Loucy (cell line): ENCODE data around the gene GINS1.

Source experiments
- H2AFZ ChIP-seq: fragments of 200-600 bp; sonication (generic); 2 replicates; pipeline ENCODE4 v1.6.0; 2016; ENCODE audit warnings: antibody characterized with exemption, mild to moderate bottlenecking, low read length, moderate library complexity
- H3F3A ChIP-seq: fragments of 200-600 bp; 2 replicates; pipeline ENCODE4 v1.6.0; 2016; ENCODE audit warnings: antibody characterized with exemption, low read depth, mild to moderate bottlenecking
- H3K27me3 ChIP-seq: fragments of 200-600 bp; sonication (generic); 2 replicates; pipeline ENCODE4 v1.6.1; 2014; ENCODE audit warnings: low read length, mild to moderate bottlenecking; ENCODE audit not compliant: insufficient read depth, poor library complexity, severe bottlenecking
- H3K36me3 ChIP-seq: fragments of 200-600 bp; sonication (generic); 2 replicates; pipeline ENCODE4 v1.6.1; 2016; ENCODE audit warnings: low read length; ENCODE audit not compliant: insufficient read depth
- H3K4me1 ChIP-seq: fragments of 200-600 bp; sonication (generic); 2 replicates; pipeline ENCODE4 v1.5.1; 2014; ENCODE audit warnings: low read length, mild to moderate bottlenecking; ENCODE audit not compliant: insufficient read depth, poor library complexity, severe bottlenecking
- H3K4me2 ChIP-seq: fragments of 200-600 bp; sonication (generic); 2 replicates; pipeline ENCODE4 v1.6.0; 2014; ENCODE audit warnings: antibody characterized with exemption, low read length, low read depth, mild to moderate bottlenecking; ENCODE audit not compliant: poor library complexity, severe bottlenecking
- H3K4me3 ChIP-seq: fragments of 200-600 bp; sonication (generic); 2 replicates; pipeline ENCODE4 v1.5.1; 2014; ENCODE audit warnings: low read length, mild to moderate bottlenecking, mixed read lengths; ENCODE audit not compliant: poor library complexity, severe bottlenecking
- H3K79me2 ChIP-seq: fragments of 200-600 bp; sonication (generic); 2 replicates; pipeline ENCODE4 v1.6.1; 2014; ENCODE audit warnings: low read length; ENCODE audit not compliant: insufficient read depth
- H3K9ac ChIP-seq: fragments of 200-600 bp; sonication (generic); 2 replicates; pipeline ENCODE4 v1.6.0; 2014; ENCODE audit warnings: mild to moderate bottlenecking, low read depth, low read length, moderate library complexity; ENCODE audit not compliant: poor library complexity, severe bottlenecking
- H3K9me2 ChIP-seq: fragments of 200-600 bp; sonication (generic); replicated peaks from 2 replicates; pipeline ENCODE4 v1.6.1; 2016; ENCODE audit warnings: low read depth, low read length, mixed read lengths
- H3K9me3 ChIP-seq: fragments of 200-600 bp; sonication (generic); 2 replicates; pipeline ENCODE4 v1.6.1; 2014; ENCODE audit warnings: mild to moderate bottlenecking, antibody characterized with exemption, low read length, low read depth; ENCODE audit not compliant: insufficient read depth
- H4K20me1 ChIP-seq: fragments of 200-600 bp; sonication (generic); 2 replicates; pipeline ENCODE4 v1.6.0; 2014; ENCODE audit warnings: antibody characterized with exemption, low read length, mild to moderate bottlenecking; ENCODE audit not compliant: insufficient read depth, poor library complexity, severe bottlenecking
- CTCF ChIP-seq: fragments of 200-600 bp; sonication (generic); conservative IDR thresholded peaks from 2 replicates; pipeline ENCODE4 v1.5.1; 2014; ENCODE audit warnings: mild to moderate bottlenecking, antibody characterized with exemption, low read length
- EZH2phosphoT487 ChIP-seq: fragments of 200-600 bp; IDR thresholded peaks from 2 replicates; pipeline ENCODE4 v1.6.1; 2018; ENCODE audit warnings: antibody characterized with exemption, mild to moderate bottlenecking, moderate library complexity, borderline replicate concordance

The GINS1 gene

GRCh38 chr20:25437153-25437581 is 29.7 kb downstream of the GINS1 start:
- no peaks in the 10 kb centered on the region for H3K9me2 ChIP-seq
- H3K79me2 ChIP-seq, result no peaks in the 10 kb centered on the region
- H4K20me1 ChIP-seq, result no peaks in the 10 kb centered on the region
- H3F3A ChIP-seq, result no peaks in the 10 kb centered on the region
- no peaks in the 10 kb centered on the region for H3K9me3 ChIP-seq
- H3K4me1 ChIP-seq, result no peaks in the 10 kb centered on the region
- H3K4me3 ChIP-seq, result no peak overlapping the region
- no peak overlapping the region for H2AFZ ChIP-seq
- peaks cover 51% of the 10 kb centered on the region; the same call in 1 of the 2 replicates for H3K36me3 ChIP-seq
- H3K4me2 ChIP-seq, result no peak overlapping the region
- H3K9ac ChIP-seq, result no peak overlapping the region
- TF ChIP-seq EZH2phosphoT487 (no peak), CTCF (no peak)
- no peaks in the 10 kb centered on the region for H3K27me3 ChIP-seq

DNA sequence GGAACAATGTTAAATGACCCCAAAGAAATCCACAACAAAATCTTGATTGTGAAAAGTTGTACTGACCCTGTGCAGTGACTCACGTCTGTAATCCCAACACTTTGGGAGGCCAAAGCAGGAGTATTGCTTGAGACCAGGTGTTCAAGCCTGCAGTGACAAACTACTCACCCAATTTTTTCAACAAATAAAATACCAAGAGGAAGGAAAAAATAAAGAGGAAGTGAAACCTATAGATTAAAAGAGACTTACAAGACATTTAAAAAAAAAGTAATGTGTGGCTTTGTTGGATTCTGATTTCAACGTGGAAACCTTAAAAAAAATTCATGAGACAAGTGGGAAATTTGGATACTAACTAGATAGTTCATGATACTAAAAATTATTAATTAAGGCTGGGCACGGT is 31.9 kb downstream of the GINS1 start:
- Histone ChIP-seq H3K9me2 (no peaks in the 10 kb centered on the region), H3K36me3 (peaks cover 38% of the 10 kb centered on the region; the same call in 1 of the 2 replicates), H3K79me2 (no peaks in the 10 kb centered on the region), H3F3A (no peaks in the 10 kb centered on the region), H4K20me1 (no peaks in the 10 kb centered on the region), H3K4me2 (no peak overlapping the region), H3K4me3 (no peak overlapping the region), H3K4me1 (no peaks in the 10 kb centered on the region), H3K9ac (no peak overlapping the region), H3K9me3 (no peaks in the 10 kb centered on the region), H2AFZ (no peak overlapping the region), H3K27me3 (no peaks in the 10 kb centered on the region)
- TF ChIP-seq EZH2phosphoT487, result no peak
- TF ChIP-seq CTCF, result no peak

GRCh38 chr20:25444556-25444955 is 37.1 kb downstream of the GINS1 start:
- H2AFZ ChIP-seq, result no peak overlapping the region
- no peaks in the 10 kb centered on the region for H3K9me2 ChIP-seq
- H3K4me1 ChIP-seq, result no peaks in the 10 kb centered on the region
- H3K36me3 ChIP-seq, result peaks cover 56% of the 10 kb centered on the region
- TF ChIP-seq CTCF, result no peak
- TF ChIP-seq EZH2phosphoT487, result no peak
- no peak overlapping the region for H3K4me2 ChIP-seq
- H3K9me3 ChIP-seq, result no peaks in the 10 kb centered on the region
- no peak overlapping the region for H3K9ac ChIP-seq
- H3K27me3 ChIP-seq, result no peaks in the 10 kb centered on the region
- no peaks in the 10 kb centered on the region for H3F3A ChIP-seq
- H3K79me2 ChIP-seq, result no peaks in the 10 kb centered on the region
- no peak overlapping the region for H3K4me3 ChIP-seq
- no peaks in the 10 kb centered on the region for H4K20me1 ChIP-seq
